Measurements from ENCODE around the gene TTC39C.
A peak's percentile ranks its signal among the peaks of the same experiment; 100 is the strongest.

TTC39C gene

DNA sequence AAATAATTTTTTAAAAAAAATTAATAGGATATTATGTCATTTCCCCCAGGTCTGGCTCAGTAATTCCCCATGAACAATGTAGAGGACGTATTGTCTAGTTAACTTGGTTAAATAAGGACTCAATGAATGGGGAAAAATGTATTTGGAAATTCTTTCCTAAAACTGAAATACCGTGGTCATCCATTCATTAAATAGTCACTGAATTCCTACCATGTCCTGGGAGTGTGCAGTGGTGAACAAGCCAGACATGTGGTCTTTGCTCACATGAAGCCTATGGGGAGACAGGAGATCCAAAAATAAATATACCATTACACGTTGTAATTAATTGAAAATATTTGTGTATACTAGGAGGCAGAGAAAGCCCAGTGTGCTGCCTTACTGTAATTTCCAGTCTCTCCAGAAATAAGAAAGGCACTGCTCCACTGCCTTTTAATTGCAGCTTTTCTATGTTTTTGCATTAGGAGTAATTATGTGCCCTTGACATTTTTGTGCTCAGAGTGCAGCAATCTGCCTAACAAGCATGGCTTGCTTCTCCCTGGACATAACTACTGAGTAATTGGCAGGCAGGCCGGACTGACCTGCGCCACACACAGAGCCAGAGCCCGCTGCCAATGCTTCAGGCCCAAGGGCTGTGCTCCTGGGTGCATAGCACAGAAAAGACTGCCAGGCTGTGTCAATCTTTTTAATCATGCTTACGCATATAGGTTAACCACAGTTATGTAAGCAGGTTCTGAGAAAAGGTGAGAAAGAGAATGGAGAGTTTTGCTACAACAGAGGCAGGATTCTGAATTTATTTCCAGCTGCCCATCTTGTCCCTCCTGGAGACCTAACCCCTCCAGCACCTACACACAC, 22.2 kb upstream of the TTC39C start:
- no peak for DNase-seq (ENCODE audit: low read depth)

DNA sequence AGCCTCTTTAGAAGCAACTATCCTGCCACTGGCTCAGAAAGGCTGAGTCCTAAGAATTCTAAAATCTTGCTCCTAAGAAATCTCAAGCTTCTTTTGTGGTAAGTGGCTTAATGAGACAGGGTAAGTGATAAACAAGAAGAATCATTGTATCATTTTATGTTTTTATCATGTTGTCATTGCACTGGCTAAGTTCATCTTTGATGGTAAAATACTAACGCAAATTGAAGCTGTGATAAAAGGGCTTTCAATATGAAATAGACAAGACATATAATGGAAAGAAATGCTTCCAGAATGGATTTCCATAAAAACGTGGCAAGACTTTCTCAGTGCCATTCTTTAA, 21.6 kb upstream of the TTC39C start:
- no peak for DNase-seq (ENCODE audit: low read depth)

DNA sequence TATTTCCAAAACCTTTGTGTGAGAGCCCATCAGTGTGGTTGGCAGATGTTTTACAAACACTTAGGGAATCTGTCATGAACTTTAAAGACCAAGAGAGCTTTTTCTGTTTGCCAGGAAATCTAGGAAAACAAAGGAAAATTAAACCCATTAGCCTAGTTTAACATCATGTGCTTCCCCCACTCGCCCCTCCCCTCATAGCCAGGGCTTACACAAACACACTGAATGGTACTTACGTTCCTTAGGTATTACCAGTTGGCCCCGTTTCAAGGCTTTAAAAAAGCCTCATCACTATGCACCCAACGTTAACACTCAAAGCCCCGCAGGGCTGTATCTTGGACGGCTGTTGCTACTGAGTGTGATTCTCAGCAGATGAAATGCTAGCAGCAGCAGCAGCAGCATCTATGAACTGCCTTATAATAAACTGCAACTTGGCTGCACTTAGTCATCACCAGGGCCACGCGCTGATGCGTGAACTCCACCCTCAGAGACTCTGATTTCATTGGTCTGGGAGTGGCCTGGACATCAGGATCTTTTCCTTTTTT, 20.1 kb upstream of the TTC39C start:
- no peak for DNase-seq (ENCODE audit: low read depth)

DNA sequence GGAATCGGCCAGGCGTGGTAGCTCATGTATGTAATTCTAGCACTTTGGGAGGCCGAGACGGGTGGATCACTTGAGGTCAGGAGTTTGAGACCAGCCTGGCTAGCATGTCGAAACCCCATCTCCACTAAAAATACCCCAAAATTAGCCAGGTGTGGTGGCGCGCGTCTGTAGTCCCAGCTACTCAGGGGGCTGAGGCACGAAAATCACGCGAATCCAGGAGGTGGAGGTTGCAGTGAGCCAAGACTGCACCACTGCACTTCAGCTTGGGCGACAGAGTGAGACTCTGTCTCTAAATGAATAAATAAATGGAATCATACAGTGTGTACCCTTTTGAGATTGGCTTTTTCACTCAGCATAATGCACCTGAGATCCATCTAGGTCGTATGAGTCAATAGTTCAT, 19.4 kb upstream of the TTC39C start:
- no peak for DNase-seq (ENCODE audit: low read depth)

DNA sequence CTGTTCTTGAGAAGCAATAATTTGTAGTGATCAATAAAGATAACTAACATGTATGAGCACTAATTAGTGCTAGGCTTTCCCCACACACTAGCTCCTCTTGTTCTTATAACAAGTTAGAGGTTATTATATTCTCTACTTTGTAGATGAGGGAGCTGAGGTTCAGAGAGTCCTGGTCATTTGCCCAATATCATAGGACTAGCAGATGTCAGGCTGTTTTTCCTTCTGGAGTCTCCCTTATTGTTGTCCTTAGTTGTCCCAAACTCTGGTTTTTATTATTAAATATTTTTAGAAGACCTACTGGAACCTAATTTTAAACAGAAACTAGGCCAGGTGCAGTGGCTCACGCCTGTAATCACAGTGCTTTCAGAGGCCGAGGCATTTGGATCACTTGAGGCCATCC, 16.5 kb upstream of the TTC39C start:
- DNase-seq (ENCODE audit: low read depth) = no peak

DNA sequence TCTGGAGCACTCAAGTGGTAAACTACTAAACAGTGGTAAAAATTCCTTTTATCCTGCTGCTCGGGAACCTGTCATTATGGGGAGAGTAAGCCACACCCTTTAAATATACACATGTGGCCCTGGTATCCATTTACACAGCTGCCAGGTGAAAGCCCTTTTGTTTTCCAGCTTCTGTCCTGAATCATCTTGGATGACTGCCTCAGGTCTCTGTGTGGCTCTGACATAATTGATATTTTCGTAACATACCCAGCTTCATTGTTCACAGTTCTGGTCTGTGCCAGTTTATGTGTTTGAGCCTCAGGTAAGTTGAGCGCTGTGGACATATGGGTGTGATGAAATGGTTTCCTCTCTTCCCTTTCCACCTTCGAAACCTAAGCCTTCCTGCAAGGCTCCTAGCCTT, 15.7 kb upstream of the TTC39C start:
- DNase-seq (ENCODE audit: low read depth) = no peak

DNA sequence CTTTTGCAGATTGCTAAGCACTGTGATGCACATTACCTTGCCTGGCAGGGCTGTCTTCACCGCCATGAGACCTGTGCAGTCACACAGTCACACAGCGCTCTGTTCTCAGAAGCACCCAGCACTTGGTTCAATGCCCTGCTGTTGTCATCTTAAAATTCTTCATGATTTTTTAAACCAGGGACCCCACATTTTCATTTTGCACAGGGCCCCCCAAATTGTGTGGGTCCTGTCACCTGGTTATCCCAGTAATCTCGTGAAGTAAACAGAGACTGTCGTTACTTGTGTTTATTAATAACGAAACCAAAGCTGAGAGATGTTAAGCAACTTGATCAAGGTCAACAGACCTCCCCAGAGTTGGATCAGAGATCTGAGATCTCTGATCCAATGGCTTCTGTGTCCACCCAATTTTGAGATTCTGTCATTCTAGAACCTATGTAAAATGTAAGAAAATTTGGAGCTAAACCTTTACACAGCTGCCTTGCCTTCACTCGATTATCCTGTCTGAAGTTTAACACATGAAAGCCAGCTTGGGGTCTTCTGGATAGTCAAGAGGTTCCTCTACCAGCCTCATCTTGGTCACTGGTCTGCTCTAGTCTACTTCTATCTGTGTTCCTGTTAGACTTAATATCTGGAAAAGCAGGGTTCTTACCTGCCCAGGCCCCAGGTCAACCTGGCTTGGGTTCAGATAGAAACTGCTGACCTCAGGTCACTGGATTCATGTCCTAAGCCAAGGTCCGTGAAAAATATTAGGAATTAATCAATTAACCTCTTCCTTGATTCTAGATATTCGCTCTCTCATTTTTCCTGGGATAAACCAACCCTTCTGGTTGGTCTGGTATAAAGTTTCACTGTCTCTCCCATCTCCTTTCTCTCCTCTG, 13.7 kb upstream of the TTC39C start:
- DNase-seq (ENCODE audit: low read depth) = no peak

DNA sequence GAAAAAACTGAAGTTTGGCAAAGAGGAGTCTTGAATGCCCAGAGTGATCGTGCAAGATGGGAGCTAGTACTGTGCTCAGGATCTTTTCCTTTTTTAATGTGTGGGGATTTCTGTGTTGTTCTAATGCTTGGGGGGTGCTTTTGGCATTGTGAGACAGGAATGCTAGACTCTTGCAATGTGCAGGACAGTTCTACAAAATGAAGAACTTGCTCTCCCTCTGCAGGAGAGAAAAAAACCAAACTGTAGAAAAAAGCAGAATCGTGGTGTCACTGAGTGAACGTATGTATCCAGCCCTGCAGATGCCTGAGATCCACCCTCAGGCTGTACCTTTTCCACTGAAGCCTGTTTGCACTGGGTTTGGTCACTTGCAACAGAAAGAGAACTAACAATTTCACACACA, 12.1 kb upstream of the TTC39C start:
- DNase-seq (ENCODE audit: low read depth) = no peak

DNA sequence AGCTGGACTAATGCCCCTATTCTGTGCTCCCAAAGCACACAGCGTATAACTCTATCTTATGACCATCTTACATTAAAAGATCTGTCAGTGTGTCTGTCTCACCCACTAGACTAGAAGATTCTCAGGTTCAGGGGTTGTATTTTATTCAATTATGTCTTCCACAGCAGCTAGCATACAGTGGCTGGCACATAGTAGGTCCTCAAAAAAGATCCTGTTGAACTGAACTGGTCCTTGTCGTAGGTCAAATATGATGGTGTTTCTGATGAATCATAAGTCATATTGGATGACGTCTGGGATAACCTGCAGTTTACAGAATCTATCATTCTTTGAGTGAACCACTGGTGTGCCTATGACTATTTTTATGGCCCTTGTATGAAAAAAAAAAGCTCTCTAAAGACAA, 11.3 kb upstream of the TTC39C start:
- no peak for DNase-seq (ENCODE audit: low read depth)

DNA sequence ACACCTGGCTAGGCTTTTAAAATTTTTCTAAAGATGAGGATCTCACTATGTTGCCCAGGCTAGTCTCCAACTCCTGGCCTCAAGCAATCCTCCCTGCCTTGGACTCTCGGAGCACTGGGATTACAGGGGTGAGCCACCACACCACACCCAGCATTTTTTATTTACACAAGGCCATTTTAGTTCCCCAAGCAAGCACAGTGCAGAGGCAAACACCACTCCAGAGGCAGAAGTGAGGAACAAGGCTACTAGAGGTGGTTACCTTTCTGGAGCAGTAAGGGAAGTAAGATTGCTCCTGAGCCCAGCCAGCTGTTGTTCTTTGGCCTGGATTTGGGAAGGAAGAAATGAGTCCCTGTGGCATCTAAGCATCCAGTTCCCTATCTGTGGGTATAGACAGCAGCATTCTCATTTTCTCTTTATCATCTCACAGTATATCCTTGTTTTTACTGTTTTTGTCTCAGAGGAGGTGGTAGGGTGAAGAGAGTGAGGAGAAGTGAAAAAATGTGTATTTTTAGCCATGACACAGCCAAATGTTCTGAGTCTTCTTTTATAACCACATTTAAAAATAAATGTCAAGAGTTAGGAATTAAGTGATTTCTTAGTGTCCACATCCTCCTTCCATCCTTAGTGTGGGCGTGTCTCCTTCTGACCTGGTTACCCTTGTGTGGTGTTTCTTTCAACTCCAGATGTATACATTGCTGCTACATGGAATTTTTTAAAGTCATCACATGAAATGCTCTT, 10.5 kb upstream of the TTC39C start:
- DNase-seq (ENCODE audit: low read depth) = no peak

DNA sequence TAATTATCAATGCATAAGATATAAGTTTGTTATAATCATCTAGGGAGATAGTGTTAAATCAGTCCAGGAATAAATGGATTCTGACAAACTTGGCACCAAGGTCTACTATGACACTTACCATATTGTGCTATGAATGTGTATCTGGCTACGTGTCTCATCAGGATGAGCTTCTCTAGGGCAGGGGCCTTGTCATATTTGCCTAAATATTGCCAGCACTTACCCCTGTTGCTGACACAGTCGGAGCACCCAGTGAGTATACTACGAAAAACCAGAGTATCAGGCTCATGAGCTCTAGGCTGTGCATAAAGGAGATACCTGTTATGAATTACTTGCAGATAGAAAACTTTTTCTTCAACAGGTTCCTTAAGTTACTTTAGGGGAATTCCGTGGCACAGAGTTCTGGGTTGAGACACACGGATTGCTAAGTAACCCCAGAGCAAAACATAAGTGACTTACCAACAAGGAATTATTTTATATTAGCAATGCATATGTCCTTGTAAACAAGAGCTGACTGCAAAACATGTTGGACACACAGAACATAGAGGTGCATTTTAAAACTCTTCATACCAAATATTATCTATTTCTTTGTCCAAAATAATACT, 7.7 kb upstream of the TTC39C start:
- no peak for DNase-seq (ENCODE audit: low read depth)

DNA sequence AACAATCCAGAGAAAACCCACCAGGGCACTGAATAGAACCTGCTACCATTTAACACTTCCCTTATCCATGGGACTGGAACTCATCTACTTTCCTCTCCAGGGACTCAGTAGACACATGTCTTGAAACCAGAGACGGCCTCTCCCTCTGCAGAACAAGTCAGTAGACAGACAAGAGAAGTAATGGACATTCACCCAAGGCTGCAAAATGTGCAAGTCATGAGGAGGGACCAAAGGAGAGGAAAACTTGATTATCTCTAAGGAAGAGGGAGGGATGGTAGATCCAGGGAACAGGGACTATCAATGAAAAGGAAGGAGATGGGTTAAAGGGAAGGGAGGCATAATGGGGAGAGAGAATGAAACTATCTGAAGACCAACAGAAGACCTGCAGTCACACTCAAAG, 5.3 kb upstream of the TTC39C start:
- DNase-seq (ENCODE audit: low read depth) = no peak

DNA sequence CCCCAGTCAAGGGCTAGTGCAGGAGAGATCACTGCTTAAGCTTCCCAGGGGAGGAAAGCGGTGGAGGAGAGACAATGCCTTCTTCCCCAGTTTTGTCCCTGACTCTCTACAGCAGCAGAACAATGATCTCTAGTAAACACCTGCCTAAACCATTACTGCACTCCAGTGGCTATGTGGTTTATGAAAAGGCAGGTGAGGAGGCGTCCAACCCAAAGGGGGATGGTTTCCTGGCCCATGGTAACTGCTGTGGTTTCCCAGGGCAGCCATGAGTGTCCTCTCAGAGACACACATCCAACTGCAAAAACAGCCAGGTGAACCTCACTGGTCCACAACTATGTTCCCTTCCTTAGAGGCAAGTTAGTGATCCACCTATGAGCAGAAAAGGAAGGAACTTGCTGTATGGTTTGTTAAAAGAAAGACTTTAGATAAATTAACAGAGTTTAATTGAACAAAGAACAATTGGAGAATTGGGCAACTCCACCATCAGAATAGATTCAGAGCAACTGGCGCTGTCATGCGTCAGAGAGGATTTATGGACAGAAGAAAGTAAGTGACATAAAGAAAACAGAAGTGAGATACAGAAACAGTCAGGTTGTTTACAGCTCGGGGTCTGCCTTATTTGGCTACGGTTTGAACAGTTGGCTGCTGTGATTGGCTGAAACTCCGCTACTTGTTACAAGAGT, 4.8 kb upstream of the TTC39C start:
- DNase-seq (ENCODE audit: low read depth) = no peak

DNA sequence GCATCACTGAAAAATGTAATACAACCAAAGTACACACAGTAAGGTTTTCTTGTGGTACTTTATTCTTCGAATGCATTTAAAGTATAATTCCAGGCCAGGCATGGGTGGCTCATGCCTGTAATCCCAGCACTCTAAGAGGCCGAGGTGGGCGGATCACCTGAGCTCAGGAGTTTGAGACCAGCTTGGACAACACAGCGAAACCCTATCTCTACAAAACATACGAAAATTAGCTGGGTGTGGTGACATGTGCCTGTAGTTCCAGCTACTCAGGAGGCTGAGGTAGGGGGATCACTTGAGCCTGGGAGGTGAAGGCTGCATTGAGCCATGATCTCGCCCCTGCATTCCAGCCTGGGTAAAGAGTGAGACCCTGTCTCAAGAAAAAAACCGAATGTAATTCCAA, 3.9 kb upstream of the TTC39C start:
- no peak for DNase-seq (ENCODE audit: low read depth)

DNA sequence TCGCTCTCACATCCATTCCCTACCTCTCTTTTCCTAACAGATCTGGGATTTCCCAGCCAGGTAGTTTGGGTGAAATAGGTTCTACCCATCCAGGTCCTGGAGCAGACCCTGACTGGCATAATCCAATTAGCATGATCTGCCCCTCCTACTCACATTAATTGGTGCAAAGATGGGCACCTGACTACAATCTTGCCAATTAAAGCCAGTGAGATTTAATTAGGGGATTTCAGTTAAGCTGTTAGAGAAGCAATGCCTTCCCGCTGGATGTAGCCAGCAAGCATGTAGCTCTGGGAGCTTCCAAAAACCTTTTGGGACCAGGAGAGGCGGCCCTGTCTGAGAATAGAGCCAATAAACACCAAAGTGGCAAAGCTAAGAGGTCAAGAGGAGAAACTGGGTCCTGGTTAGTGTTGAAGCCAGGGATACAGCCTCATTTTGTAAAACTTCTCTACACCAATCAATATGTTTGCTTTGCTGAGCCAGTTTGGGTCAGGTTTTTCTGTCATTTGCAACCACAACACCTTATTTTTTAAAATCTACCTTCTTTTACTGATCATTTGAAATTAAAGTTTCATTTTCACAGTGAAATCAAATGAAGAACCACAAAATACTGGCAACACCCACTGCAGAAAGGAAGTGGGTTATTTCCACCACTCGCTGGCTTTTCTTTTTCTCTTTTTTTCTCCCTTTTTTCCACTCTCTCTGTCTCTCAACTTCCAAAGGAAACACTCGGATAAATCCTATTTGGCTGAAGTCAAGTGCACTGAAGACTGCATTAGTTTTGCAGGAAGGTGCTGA, 3.2 kb upstream of the TTC39C start:
- DNase-seq (ENCODE audit: low read depth) = no peak

DNA sequence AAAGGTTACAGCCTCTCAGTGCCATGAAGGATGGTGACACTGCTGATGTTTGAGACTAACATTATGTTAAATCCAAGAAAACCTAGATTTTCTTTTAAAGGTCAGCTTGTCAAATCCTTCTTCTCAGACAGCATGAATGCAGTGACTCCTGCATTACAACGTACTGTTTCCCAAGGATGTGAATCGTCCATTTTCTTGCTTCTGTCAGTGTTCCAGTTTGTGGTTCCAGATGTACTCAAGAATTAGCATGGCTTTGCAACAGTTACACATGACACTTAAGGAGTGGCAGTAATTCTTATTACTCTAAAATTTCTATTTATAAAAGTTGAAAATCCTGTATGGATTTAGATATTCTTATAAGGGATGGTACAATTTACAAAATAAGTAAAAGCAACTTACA, 1.5 kb upstream of the TTC39C start:
- DNase-seq (ENCODE audit: low read depth) = no peak

DNA sequence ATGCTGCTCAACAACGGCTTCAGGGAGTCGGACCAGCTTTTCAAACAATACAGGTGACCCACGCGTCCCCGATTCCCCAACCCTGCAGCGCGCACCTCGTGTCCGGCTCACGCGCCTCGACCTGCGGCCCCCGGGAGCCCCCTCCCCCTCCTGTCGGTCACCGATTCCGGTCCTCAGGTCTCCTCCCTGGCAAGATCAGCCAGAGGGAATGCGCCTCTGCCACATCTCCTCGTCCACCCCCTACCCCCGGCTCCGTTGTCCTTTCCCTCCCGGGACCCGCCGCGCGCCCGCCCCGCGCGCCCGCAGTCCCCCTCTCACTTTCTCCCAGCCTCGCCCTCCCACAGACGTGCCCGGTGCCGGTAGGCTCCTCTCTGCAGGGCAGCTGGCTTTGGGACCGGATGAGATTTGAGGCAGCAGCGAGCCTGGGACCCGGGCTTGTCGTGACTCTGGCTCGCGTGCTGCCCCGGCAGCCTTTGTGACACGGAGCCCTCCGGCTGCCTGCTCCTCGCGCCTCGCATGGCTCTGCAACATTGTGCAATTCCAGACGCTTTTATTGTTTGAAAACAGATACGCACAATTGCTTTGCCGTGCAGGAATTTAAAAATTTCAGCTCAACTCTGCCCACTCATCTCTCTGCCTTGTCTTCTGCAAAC, 558 bp downstream of the TTC39C start:
- DNase-seq (ENCODE audit: low read depth) = peak; percentile 24

DNA sequence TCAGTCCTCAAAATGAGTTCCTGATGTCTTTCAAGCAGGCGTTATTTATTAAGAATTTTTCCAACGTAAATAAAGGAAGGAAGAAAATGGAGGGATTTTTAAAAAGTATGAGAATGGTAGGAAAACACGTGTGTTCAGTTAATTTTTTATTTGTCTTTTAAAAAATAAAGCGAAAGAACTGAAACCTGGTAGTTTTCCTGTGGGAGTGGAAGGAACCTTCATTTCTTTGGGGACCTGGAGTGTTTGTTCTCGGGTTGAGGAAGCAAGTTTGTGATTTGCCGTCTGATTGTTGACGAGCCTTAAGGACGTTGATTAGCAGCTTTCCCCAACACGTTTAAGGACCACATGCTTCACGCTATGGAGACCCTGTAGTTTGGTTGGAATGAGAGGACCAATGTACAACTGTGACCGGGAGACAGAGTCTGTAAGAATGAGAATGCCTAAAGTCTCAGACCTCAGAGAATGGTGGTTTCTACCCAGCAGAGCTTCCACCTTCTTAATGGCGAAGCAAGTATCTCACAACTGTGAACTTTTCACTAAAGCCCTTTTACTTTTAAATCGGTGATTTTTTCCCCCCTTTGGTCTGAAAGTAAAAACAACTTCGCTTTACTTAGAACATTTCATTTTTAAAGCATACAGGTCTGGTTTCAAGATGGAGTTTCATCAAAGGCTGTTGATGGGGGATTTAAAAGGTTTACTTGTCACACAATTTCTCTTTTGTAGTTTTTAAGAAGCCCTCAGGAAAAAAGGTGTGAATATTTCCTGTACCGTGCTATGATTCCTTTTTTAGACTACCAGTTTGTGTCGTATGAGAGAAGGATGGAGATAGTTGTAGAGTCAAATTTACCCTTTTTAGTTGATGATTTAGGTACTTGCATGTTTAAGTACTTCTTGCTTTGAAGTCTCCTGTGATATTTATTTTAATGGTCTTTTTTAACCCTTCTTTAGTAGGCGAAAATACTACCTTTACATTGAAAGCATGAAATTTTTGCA, 1.4 kb downstream of the TTC39C start:
- DNase-seq (ENCODE audit: low read depth) = no peak

DNA sequence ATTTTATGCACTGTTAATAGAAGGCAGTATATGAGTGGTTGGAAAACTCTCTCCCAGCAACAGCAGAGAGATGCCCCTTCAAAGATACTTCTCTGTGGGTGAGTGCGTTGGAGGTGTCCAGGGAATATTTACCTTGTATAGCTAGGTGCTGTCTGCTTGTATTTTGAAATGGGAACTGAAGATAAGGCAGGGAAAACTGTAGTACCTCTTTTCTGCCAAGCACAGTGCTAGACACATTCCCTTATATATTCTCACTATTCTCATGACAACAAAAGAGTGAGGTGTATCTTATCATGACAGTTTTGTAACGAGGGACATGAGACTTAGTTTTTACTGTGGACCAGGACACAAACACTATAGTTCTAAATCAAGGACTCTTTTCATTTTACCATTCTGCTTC, 2.1 kb downstream of the TTC39C start:
- no peak for DNase-seq (ENCODE audit: low read depth)

Measured in stimulated activated CD8-positive, alpha-beta memory T cell treated with anti-CD3 and anti-CD28 coated beads, Interleukin-4, amount 100 ng/mL, for 24 hours (primary cell).